Loucy (cell line): ENCODE data around the gene HPSE2.

Source experiments
- H2AFZ ChIP-seq: fragments of 200-600 bp; sonication (generic); 2 replicates; pipeline ENCODE4 v1.6.0; 2016; ENCODE audit warnings: antibody characterized with exemption, mild to moderate bottlenecking, low read length, moderate library complexity
- H3F3A ChIP-seq: fragments of 200-600 bp; 2 replicates; pipeline ENCODE4 v1.6.0; 2016; ENCODE audit warnings: antibody characterized with exemption, low read depth, mild to moderate bottlenecking
- H3K27me3 ChIP-seq: fragments of 200-600 bp; sonication (generic); 2 replicates; pipeline ENCODE4 v1.6.1; 2014; ENCODE audit warnings: low read length, mild to moderate bottlenecking; ENCODE audit not compliant: insufficient read depth, poor library complexity, severe bottlenecking
- H3K36me3 ChIP-seq: fragments of 200-600 bp; sonication (generic); 2 replicates; pipeline ENCODE4 v1.6.1; 2016; ENCODE audit warnings: low read length; ENCODE audit not compliant: insufficient read depth
- H3K4me1 ChIP-seq: fragments of 200-600 bp; sonication (generic); 2 replicates; pipeline ENCODE4 v1.5.1; 2014; ENCODE audit warnings: low read length, mild to moderate bottlenecking; ENCODE audit not compliant: insufficient read depth, poor library complexity, severe bottlenecking
- H3K4me2 ChIP-seq: fragments of 200-600 bp; sonication (generic); 2 replicates; pipeline ENCODE4 v1.6.0; 2014; ENCODE audit warnings: antibody characterized with exemption, low read length, low read depth, mild to moderate bottlenecking; ENCODE audit not compliant: poor library complexity, severe bottlenecking
- H3K4me3 ChIP-seq: fragments of 200-600 bp; sonication (generic); 2 replicates; pipeline ENCODE4 v1.5.1; 2014; ENCODE audit warnings: low read length, mild to moderate bottlenecking, mixed read lengths; ENCODE audit not compliant: poor library complexity, severe bottlenecking
- H3K79me2 ChIP-seq: fragments of 200-600 bp; sonication (generic); 2 replicates; pipeline ENCODE4 v1.6.1; 2014; ENCODE audit warnings: low read length; ENCODE audit not compliant: insufficient read depth
- H3K9ac ChIP-seq: fragments of 200-600 bp; sonication (generic); 2 replicates; pipeline ENCODE4 v1.6.0; 2014; ENCODE audit warnings: mild to moderate bottlenecking, low read depth, low read length, moderate library complexity; ENCODE audit not compliant: poor library complexity, severe bottlenecking
- H3K9me2 ChIP-seq: fragments of 200-600 bp; sonication (generic); replicated peaks from 2 replicates; pipeline ENCODE4 v1.6.1; 2016; ENCODE audit warnings: low read depth, low read length, mixed read lengths
- H3K9me3 ChIP-seq: fragments of 200-600 bp; sonication (generic); 2 replicates; pipeline ENCODE4 v1.6.1; 2014; ENCODE audit warnings: mild to moderate bottlenecking, antibody characterized with exemption, low read length, low read depth; ENCODE audit not compliant: insufficient read depth
- H4K20me1 ChIP-seq: fragments of 200-600 bp; sonication (generic); 2 replicates; pipeline ENCODE4 v1.6.0; 2014; ENCODE audit warnings: antibody characterized with exemption, low read length, mild to moderate bottlenecking; ENCODE audit not compliant: insufficient read depth, poor library complexity, severe bottlenecking
- EZH2phosphoT487 ChIP-seq: fragments of 200-600 bp; IDR thresholded peaks from 2 replicates; pipeline ENCODE4 v1.6.1; 2018; ENCODE audit warnings: antibody characterized with exemption, mild to moderate bottlenecking, moderate library complexity, borderline replicate concordance
- TF ChIP-seq, protein P1 (sequence below): fragments of 200-600 bp; sonication (generic); conservative IDR thresholded peaks from 2 replicates; pipeline ENCODE4 v1.5.1; 2014; ENCODE audit warnings: mild to moderate bottlenecking, antibody characterized with exemption, low read length

The HPSE2 gene

DNA sequence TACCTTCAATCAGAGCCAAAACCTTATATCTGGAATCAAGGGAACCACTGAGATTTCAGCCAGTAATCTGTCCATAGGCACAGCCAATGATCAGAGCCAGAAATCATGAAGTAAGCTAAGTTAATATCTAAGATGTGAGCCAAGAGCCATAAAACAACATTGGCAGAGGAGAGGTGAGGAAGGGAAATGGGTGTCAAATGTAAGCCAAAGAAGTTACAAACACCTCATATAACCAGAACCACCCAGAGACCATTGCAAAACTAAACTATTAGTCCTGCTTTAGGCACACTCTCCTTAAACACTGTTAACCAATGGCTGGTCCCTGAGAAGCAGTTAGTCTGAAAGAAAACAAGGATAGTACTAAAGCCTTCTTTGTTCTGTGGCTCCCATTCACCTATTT is 173.1 kb downstream of the HPSE2 start:
- Histone ChIP-seq H3K9me2 (no peaks in the 10 kb centered on the region), H2AFZ (no peak overlapping the region)
- TF ChIP-seq, protein P1, sequence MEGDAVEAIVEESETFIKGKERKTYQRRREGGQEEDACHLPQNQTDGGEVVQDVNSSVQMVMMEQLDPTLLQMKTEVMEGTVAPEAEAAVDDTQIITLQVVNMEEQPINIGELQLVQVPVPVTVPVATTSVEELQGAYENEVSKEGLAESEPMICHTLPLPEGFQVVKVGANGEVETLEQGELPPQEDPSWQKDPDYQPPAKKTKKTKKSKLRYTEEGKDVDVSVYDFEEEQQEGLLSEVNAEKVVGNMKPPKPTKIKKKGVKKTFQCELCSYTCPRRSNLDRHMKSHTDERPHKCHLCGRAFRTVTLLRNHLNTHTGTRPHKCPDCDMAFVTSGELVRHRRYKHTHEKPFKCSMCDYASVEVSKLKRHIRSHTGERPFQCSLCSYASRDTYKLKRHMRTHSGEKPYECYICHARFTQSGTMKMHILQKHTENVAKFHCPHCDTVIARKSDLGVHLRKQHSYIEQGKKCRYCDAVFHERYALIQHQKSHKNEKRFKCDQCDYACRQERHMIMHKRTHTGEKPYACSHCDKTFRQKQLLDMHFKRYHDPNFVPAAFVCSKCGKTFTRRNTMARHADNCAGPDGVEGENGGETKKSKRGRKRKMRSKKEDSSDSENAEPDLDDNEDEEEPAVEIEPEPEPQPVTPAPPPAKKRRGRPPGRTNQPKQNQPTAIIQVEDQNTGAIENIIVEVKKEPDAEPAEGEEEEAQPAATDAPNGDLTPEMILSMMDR = no peak

DNA sequence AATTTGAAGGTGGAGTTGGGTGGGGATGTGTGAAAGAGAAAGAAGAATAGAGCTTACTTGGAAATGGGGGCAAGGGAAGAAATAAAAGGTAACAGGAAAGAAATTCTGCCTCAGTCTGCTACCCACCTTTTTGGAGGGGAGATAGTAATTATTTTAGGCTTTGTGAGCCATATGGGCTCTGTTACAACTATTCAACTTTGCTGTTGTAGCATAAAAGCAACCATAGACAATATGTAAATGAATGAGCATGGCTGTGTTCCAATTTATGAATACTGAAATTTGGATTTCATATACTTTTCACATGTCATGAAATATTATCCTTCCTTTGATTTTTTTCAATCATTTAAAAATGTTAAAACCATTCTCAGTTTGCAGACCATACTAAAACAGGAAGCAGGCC is 176.9 kb downstream of the HPSE2 start:
- Histone ChIP-seq H4K20me1 (no peaks in the 10 kb centered on the region), H3K9ac (no peak overlapping the region), H3K27me3 (no peaks in the 10 kb centered on the region), H3K9me2 (no peaks in the 10 kb centered on the region), H3K4me3 (no peak overlapping the region), H2AFZ (no peak overlapping the region), H3F3A (no peaks in the 10 kb centered on the region), H3K79me2 (no peaks in the 10 kb centered on the region), H3K9me3 (no peaks in the 10 kb centered on the region), H3K4me2 (no peak overlapping the region), H3K4me1 (no peaks in the 10 kb centered on the region), H3K36me3 (no peaks in the 10 kb centered on the region)
- TF ChIP-seq, protein P1 = no peak
- TF ChIP-seq EZH2phosphoT487 = no peak

More for the DNA sequence above, 173.1 kb downstream of the HPSE2 start:
- Histone ChIP-seq H3K4me1 (no peaks in the 10 kb centered on the region), H3K36me3 (no peaks in the 10 kb centered on the region), H3K27me3 (no peaks in the 10 kb centered on the region), H3K79me2 (no peaks in the 10 kb centered on the region), H3F3A (no peaks in the 10 kb centered on the region), H3K4me3 (no peak overlapping the region), H4K20me1 (no peaks in the 10 kb centered on the region), H3K4me2 (no peak overlapping the region), H3K9ac (no peak overlapping the region), H3K9me3 (no peaks in the 10 kb centered on the region)

DNA sequence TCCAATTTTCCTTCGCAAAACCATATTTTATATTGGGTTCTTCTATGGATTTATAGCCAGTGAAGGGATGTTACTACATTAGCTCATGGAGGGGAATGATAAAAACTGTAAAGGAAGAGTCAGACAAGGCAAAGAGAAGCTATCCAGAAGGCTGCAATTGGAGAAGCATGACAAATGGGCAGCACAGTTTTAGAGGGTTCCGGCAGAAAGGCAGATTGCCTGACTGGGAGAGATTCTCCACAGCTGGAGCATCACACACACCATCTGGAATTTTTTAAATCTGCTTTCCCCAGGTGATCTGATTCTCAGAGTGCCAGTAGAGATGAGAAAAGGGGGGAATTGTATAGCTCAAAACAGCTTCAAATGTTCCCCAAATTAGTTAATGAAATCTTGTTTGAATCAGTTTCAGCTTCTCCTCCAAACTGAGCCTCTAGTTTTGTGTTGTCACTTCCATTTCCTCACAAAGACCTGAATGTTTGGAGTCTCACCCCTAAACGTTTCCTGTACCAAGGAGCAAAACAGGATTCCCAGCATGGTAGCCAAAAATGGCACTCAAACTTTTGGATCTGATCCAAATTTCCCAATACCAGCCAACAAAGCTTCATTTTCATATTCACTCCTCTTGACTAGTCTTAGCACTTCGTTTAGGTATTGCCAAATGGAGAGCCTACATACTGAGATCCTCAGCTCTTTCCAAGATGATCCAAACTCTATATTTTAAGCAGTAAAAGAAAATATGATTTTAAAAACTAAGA is 177.5 kb downstream of the HPSE2 start:
- Histone ChIP-seq H3F3A (no peaks in the 10 kb centered on the region), H3K9me3 (no peaks in the 10 kb centered on the region), H3K27me3 (no peaks in the 10 kb centered on the region), H4K20me1 (no peaks in the 10 kb centered on the region), H3K4me3 (no peak overlapping the region), H3K4me1 (no peaks in the 10 kb centered on the region), H3K79me2 (no peaks in the 10 kb centered on the region), H3K9me2 (no peaks in the 10 kb centered on the region), H3K9ac (no peak overlapping the region), H3K36me3 (no peaks in the 10 kb centered on the region), H3K4me2 (no peak overlapping the region), H2AFZ (no peak overlapping the region)
- TF ChIP-seq, protein P1 = no peak
- no peak for TF ChIP-seq EZH2phosphoT487
